GM19043 (cell line): Measurements from ENCODE around the gene EVI5.

Experiments
- ATAC-seq: cut with Tn5 transposase; IDR thresholded peaks from one replicate; pipeline ENCODE4 v1.9.1; 2021; ENCODE audit warnings: low read depth; ENCODE audit not compliant: unreplicated experiment

The EVI5 gene

DNA sequence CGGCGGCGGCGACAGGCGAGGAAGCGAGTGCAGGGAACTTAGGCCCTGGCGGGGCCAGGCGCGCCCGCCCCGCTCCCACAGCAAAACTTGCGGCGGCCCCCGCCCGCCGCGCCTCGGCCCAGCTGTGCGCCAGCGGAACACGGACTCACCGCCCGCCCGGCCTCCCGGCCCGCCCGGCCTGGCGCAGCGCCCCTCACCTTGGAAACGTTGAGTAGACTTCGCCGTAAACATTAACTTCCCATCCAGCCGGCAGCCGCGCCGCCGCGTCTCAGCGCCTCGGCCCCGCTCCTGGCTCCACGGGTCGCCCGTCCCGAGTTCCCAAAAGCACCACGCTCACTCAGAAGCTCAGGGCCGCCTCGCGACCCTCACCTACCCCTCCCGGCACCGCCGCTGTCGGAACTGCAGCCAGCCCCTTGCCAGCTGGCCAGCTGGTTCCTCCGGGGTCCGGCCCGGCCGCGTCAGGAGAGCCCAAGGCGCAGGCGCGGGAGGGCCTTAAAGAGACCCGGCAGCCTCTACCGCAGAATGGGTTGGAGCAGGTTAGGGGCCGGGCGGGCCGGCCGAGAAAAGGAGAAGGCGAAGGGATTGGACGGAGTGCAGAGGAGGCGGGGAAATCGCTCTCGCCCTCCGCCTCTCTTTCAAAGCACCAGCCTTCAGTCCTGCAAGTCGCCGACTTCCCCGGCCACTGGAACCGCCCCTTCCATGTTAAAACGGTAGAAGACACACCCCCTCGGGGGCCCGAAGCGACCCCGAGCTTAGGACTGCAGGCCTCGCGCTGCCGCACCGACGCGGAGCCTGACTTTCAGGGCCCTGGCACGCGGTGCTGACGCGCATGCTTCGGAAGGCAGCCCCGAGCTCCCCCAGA, at the start of gene EVI5:
TSS of gene EVI5 (minus strand) at position 470 of the 862 bp plus-strand sequence. CDS start 48,562 bp downstream, outside the sequence.
- peak; percentile 89 for ATAC-seq

DNA sequence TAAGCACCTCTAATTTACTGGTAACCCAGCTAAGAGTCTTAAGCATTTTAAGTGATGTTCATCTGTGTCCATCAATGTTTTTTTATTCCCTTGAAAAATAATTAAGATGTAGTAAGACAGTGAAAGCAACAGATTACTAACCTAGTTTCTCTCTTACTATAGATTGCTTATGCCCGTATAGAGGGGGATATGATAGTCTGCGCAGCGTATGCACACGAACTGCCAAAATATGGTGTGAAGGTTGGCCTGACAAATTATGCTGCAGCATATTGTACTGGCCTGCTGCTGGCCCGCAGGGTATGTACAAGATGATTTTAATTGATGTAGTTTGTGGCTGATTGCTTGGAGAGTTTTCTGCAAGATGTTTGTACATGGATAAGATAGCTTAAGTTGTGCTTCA, 49.7 kb upstream of the EVI5 start:
- no peak for ATAC-seq

- no peak for ATAC-seq
These were observed 48.9 kb upstream of the EVI5 start for GRCh38 chr1:92833840-92834239.

DNA sequence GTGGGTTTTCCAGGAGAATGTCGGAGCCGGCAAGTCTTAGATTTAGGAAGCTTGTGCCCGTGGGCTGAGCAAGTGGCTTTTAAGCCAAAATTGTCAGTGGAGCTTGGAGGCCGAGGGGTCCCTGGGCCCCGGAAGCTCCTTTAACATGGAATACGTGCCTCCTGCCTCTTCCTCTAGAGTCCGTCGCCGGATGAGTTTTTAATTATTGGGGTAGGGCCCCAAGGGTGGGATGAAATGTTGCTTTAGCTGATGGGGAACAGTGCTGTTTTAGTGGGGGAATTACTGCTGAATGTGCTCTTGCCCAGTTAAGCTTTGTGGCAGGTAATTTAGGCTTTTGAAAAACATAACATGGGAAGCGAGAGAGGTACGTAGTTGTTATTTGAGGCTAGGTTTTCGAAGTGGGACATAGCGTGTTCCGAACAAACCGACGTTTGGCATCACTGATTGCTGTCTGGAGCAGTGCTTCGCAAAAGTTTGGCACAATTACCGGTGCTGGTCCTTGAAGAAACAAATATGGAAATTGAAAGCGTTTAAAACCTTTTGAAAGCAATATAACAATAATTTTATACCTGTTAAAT, 47.7 kb upstream of the EVI5 start:
- no peak for ATAC-seq

DNA sequence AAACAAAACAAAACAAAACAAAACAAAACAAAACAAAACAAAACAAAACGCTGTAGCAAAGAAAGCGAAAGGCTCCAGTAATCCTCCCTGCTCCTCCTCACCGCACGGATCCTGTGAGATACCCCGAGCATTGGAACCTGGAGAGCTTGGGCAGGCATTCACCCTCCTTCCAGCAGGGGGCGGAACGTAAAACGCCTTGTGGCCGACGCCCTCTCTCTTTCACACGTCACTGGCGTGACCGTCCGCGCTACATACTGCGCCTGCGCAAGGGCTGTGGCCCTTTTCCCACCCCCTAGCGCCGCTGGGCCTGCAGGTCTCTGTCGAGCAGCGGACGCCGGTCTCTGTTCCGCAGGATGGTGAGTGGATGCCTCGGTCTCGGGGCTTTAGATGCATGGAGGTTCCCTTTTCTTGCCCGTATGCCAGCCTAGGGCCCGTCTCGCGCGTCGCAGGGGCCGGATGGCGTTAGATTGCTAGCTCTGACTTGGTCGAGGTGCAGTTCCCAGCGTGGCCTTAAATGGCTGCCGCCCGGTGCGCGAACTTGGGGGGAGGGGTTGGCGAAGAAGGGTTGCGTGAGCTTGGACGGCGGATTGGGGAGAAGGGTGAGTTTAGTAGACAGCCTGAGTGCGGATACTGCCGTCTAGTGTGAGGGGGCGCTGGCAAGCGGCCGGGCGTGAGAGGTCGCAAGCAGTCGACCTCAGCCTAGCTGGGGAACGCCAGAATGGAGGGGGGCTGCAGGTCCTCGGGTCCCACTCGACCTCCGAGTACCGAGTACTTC, 47.0 kb upstream of the EVI5 start, which contains the start of gene RPL5:
TSS of gene RPL5 (plus strand) at position 279 of the 775 bp plus-strand sequence. CDS start at position 354, 75 bp downstream.
- ATAC-seq: peak; percentile 94

DNA sequence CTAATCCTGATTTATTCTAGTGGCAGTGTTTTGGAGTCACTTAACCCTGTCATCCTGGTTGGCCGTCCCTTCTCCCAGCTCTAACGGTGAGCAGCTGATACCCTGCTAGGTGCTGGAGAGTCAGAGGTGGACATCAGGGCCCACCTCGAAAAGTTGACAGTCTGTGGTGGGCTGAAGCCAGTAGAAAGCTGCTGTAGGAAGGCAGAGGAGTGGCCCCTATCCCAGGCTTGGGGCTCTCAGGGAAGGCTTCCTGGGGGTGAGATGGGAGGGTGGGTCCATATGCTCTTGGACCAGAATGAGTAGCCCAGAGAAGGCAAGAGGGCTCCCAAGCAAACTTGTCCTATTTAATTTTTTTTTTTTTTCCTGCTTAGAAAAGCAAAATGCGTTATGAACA, 46.5 kb upstream of the EVI5 start:
- ATAC-seq: no peak

GRCh38 chr1:92826792-92827191, 41.9 kb upstream of the EVI5 start:
- ATAC-seq: no peak

DNA sequence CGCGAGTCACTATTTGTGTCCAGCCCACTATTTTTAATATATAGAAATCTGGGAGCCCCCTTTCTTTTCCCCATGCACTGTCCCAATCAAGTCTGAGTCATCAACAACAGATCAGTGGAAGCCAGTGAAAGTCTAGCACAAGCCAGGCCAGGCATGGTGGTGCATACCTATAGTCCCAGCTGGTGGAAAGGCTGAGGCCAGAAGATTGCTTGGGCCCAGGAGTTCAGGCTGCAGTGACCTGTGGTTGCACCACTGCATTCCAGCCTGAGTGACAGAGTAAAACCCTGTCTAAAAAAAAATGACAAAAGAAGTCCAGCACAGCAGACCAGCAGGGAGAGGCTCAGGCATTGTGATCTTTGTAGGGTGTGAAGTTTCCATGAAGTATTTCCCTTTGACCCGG, 38.0 kb upstream of the EVI5 start:
- ATAC-seq: no peak

- no peak for ATAC-seq
These were observed 35.6 kb upstream of the EVI5 start for GRCh38 chr1:92820551-92820950.

DNA sequence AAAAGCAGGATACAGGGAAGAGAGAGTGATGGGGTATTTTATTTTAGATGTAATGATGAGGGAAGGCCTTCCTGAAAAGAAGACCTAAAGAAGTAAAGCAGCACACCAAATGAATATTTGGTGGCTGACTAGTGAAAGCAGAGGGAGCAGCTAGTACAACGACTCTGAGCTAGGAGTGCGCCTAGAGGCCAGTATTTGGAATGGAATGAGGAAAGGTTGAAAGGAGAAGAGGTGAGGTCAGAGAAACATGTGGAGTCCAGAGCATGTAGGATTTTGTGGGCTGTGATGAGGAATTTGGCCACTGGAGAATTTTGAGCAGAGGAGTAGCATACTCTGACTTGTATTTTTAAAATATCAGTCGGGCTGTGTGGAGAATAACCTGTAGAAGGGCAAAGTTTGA, 35.1 kb upstream of the EVI5 start:
- no peak for ATAC-seq

- peak; percentile 66 for ATAC-seq
These were observed 33.3 kb upstream of the EVI5 start for GRCh38 chr1:92817986-92818764.

GRCh38 chr1:92817137-92817697, 32.3 kb upstream of the EVI5 start:
- ATAC-seq: no peak

DNA sequence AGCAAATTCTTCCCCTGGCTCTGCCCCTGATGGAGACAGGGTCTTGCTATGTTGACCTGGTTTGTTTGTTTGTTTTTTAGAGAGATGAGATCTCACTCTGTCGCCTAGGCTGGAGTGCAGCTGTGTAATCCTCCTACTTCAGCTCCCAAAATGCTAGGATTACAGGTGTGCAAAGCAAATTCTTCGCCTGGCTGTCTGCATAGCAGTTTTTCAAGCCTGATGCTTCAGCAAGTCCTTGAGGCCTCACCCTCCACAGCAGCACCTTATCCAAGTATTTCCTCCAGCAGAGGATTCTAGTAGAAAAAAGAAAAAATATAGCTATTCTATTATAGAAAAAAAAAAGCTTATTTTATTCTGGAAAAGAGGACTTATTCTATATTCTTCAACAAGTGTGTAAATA, 31.8 kb upstream of the EVI5 start:
- no peak for ATAC-seq

GRCh38 chr1:92808381-92808780, 23.5 kb upstream of the EVI5 start:
- no peak for ATAC-seq

DNA sequence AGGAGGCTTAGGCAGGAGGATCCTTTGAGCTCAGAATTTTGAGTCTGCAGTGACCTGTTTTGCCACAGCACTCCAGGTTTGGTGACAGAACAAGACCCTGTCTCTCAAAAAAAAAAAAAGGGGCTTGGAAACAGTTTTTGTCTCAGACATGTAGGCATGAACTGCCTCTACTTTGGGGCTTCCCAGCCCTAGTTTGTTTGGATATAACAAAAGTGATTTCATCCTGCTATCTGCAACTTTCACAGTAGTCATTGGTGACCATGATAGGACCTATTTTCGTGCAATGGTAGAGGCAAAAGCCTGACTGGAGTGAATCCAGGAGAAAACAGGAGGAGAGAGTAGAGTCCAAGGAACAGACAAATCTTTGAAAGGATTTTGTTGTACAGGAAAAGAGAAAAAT, 20.3 kb upstream of the EVI5 start:
- ATAC-seq: no peak

GRCh38 chr1:92804721-92805201, 19.9 kb upstream of the EVI5 start:
- ATAC-seq: no peak

DNA sequence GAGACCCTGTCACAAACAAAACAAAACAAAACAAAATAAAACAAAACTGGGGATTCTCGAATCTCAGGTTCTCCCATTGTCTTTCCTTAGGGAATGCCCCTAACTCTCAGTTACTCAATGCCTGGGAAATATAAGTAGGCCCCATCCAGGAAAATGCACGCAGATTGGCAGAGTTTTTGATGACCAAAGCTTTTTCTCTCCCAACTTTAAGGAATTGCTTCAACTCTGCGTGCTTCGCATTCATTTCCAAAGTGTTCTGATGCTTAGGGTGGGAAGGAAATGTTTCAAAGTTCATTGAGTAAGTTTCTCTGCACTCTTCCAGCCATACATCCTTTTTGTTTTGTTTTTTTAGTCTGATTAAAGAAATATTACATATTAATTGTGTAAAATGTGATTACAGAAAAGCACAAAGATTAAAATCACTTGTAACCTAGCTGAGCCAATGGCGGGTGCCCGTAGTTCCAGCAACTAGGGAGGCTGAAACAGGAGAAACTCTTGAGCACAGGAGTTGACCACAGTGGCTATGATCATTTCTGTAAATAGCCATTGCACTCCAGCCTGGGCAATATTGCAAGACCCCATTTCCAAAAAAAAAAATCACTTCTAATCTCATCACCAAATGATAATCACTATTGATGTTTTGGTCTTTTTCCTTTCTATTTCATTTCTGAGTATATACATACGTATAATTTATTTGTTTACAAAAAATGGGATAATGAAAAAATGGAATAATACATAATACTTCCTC, 18.4 kb upstream of the EVI5 start:
- ATAC-seq: no peak

DNA sequence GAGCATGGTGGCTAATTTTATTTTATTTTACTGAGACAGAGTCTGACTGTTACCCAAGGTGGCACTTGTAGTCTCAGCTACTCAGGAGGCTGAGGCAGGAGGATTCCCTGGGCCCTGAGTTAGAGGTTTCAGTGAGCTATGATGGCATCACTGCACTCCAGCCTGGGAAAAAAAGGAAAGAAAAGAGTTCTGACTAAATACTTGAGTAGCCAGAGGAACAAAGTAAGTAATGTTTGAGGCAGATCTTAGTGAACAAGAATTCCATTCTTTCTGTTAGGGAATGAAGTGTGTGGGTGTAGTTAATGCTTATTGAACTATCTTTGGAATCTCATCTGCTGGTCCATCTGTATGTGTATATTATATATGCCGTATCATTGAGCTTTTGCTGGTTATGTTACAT, 13.1 kb upstream of the EVI5 start:
- no peak for ATAC-seq

GRCh38 chr1:92797297-92797696, 12.4 kb upstream of the EVI5 start:
- ATAC-seq: no peak
